Dermis blood vessel endothelial cell (primary cell): Measurements from ENCODE around the gene EMID1. TPM values are rescaled to one million over a fixed set of nuclear protein-coding genes. Genes with fewer than 3 reads are reported as not detected.

ENCODE experiments used
- DNase-seq: peaks from one replicate; pipeline ENCODE4 v3.0.0; 2010
- total RNA-seq: library from RNA; depleted of rRNA; stranded (reverse); fragments of >200 nt; gene quantifications from 2 replicates; pipeline ENCODE4 v1.2.3, GENCODE V29; 2014

EMID1 gene
- total RNA-seq, 1 donor from 2014 or later, result 6.1 TPM

DNA sequence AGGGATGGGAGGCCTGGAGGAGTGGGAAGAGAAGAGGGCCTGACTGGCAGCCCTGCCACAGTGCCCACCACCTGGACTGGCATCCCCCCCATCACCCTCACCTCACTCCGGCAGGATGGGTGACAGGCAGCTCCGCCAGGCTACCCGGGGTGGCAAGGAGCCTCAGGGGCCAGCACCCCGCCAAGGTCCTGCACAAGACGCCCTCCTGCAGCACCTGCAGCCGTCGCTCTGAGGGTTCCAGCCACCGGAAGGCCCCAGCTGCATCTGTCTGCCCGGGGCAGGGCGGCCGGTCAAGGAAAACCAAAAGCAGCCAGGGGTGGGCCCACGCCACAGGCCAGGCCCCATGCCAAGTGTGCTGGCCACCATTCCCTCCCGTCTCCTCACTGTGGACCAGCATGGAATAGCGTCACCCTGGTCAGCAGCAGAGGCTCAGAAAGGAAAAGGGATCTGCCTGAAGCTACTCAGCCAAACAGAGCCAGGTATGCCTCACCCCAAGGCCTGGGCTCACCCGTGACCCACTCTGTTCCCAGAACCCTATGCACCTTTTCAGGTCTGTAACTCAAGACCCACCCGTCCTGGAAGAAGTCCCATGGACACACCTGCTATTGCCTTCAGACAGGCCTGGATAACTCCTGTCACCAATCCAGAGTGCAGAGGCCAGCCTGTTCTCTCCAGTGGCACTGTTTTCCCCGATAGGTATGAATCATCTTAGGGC is 55.1 kb downstream of the EMID1 start:
- no peak for DNase-seq

DNA sequence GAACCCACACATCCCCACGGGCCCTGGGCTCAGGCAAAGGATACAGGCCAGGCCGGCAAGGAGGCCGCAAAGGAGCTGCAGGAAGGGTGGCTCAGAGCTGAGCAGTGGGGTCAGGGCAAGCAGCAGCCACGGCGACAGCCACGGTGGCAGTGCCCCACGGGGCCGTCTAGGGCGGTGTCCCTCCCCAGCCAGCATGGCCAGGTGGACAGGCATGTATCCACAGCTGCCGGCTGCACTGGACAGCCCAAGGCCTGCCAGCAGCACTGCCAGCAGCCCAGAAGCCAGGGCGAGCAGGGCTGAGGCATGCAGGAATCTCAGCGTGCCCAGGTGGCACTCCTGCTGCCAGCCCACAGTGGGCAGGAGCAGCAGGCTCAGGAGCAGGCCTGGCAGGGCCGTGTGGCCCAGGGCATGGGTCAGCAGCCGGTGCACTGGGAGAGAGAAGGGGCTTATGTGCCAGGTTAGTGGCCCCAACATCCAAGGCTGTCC is 58.1 kb downstream of the EMID1 start:
- no peak for DNase-seq

DNA sequence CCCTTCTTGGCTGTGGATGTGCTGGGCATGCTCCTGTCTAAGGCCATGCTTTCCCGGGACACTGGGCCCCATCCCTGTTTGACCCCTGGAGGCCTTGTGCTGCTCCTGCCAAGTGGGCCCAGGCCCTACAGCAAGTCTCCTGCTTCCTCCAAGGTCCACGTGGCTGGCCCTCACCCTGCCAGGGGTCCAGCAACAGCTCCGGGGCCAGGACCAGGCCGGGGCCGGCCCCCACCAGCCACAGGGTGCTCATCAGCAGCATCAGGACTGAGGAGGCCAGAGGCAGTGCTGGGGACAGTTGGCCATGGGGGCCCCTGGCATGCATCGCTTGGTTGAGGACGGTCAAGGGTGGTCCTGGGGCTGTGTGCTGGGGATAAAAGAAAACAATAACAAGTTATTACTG is 59.6 kb downstream of the EMID1 start:
- no peak for DNase-seq

DNA sequence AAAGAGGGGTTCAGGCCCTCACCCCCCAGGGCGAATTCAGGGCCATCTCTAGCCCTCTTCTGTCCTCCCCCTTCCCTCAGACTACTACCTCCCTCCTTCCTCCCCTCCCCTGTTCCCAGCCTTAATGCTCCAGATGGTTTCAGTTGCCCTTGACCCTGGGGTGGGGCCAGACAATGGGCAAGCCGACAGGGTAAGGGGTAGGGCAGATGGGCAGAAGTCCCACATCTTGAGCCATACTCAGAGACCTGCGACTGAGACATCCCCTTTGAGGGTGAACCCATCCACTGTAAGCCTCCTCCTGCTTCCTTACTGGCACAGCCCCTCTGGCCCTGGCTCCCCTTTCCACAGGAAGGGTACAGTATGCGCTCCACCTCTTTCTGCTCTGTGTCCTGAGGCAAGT is 60.2 kb downstream of the EMID1 start:
- DNase-seq, result no peak

DNA sequence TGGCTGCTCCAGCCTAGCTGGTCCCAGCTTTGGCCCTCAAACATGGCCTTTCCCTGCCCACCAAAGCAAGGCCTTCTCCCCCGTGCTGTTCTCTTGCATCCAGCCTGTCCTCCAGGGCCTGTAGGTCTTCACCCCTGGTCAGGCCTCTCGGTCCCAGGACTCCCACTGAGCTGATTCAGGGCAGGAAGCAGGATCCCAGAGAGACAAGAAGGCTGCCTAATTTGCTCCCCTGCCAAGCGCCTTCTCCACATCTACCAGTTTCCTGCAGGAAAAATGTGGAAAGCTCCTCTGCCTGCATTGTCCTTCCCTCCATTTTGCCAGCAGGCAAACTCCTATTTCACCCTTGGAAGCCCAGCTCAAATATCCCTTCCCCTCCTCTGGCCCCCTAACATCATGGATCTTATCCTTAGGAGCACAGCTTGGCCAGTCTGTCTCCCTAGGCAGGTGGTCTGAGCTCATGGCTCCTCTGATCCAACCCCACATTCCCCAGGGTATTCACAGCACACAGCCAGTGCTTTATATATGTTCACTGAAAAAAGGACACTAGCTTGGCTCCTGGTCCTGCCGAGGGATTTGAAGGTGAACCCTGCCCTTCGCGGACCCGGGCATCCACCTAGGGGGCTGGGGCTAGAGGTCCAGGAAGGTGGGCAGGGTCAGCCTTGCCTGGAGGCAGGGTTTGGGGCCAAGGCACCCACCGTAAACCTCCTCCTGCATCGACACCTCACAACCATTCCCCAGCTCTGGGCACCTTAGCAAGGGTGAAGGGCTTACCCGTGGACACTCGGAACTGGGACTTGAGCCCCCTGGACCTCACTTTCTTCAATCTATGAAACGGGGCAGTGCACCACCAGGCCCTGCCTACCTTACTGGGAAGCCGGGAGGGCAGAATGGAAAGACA is 61.1 kb downstream of the EMID1 start:
- DNase-seq, result peak; percentile 23

DNA sequence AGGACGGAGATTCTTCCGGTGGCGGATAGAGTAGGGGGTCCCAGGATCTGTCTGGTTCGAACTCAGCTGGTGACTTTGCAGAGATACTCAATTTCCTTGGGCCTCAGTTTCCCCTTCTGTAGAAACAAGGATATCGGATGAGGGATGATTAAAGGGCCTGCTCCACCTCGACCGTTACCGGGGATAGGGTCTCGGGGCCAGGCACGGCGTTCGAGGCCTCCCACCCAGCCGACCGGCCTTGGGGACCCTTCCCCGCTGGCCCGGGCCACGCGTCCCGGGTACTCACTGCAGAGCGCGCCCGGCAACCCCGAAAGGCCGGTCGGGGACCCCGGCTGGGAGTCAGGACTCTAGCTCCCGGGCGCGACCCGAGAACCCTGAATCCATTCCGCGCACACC is 61.8 kb downstream of the EMID1 start:
- no peak for DNase-seq

DNA sequence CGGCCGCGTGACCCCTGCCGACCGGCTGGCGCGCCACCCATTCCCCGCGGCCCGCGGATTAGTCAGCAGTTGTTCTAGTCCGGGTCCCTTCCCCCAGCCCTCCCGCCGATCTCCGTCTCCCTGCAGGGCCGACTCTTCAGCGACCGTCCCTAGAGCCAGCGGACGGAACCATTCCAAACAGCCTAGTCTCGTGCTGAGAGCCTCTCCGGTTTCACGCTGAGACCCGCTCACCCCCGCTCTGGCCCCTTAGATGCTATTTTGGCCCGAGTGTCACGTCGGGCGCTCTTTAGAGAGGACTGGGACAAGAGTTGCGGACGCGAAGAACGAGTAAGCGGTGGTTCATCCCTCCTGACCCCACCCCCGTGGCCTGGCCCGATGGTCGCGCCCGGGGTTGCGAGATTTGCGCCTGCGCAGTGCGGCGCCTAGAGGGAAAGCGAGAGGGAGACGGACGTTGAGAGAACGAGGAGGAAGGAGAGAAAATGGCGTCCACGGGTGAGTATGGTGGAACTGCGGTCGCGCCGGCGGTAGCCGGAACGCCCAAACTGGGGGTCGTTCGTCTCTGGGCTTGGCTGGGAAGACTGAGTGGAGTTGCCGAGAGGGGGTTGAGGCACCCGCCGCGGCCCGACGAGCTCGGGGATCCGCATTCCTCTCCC is 62.3 kb downstream of the EMID1 start, which contains the start of the genes EWSR1 and RHBDD3:
Gene EWSR1, plus strand, starts transcription at position 411 of the 653 bp plus-strand sequence. Its CDS starts 69 bp downstream, at position 480.
Gene RHBDD3, minus strand, starts transcription at position 124 of the 653 bp plus-strand sequence. CDS start 2,355 bp downstream, outside the sequence.
- peak; percentile 97 for DNase-seq

DNA sequence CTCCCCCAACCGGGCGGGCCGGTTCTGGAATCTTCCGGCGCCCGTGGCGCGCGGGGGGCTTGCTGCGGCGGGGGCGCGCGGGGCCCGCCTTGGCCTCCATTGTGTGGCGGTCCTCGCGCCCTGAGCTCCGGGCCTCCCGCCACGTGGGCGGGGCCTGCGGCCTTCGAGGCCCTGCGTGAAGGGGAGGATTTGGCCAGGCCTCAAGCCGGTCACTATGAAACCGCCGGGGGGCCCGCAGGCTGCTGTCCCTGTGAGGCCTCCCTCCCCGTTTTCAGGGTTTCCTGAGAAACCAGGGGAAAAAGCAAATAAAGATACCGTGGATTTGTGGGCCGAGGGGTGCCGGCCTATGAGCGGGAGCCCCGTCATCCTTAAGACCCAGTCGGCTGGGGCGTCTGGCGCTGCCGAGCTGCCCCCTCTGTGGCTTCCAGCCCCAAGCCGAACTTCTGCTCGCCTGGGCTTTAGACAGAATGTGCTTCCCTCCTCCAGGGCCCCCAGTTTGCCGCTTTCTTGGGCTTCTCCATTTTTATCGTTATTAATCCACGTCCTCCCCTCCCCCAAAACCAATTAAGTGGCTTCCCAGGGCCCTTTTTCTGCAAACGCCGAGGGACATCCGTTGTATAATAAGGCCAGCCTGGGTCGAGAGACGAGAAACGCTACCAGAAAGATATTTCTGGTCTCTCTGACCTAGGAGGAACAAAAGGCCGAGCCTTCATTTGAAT is 63.0 kb downstream of the EMID1 start:
- DNase-seq, result peak; percentile 63

DNA sequence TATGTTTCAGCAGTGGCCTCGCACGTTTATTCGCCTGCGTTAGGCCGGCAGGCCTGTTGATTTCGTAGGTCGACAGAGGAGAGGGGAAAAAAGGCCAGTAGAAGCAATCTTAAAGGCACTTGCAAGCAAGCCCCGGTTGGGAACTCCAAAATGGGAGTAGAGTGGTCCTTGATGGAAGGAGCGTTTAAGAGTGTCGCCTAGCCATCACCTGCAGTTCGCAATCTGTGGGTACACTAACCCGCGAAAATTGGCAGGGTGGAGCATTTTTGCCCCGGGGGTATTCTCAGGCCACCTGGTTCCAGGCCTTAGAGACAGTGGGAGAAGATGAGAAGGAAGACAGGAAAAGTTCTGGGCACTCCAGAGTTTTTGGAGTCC is 63.5 kb downstream of the EMID1 start:
- DNase-seq, result peak; percentile 22

DNA sequence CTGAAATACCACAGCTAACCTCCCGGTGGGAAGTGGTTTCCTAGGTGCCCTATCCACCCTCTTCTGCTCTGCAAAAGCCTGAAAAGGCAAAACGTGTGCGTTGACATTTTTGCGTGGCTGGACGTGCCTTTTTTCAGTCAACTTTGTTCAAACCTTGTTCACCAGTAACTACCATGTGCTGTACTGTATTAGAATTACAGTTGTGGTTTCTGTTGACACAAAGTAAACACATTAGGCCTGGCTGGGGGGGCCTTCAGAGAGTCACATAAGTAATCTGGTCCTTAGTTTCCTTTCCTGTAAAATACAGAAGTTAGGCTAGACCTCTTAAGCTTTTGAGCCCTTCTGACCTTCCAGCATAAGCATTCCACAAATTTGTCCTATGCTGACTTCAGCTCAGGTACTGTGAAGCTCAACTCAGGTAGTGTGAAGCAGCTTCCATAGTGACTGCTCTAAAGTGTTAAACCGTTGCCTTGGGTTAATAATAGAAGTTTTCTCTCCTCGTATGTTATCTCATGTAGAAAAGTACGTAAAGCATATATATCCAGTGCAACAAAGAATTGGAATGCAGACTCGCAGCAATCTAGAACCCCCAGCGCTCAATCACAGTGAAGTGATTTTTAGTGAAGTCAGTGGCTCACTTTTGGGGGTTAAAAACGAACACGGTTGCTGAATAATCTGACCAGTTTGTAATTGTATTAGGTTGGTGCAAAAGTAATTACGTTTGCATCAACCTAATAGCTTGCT is 64.2 kb downstream of the EMID1 start:
- DNase-seq, result peak; percentile 12

DNA sequence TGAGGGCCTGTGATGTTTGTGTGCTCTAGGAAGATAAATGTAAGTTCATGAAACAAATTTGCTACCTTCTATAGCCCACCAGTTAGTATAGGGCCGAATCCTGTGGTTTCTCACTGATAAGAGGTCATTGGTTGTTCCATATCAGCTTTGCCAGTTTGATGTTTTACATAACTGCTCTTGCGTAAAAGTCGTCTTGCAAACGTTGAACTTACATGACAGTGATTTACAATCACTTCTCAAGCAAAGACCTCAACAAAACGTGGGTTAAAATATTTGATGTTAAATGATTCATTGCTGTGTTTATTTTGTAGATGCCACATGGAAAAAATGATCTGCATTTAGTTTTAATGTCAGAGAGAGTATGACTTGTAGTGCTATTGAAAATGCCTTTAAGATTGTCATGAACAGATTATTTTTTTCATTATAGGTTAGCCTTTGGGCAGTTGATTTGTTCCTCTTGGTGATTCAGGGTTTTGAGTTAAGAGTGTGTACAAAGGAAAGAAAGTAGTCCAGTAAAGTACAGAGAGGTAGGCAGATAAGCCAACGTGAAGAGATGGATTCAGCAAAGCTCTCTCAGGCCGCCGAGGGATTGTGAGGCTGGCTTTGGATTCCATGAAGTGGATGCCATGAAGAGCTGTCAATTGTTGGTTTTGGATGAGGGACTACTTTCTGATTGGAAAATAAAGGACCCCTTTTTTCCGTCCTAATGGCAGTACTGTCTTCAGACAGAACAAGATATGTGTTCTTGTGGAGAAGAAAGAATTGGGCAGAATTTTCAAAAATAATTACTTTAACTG is 65.0 kb downstream of the EMID1 start:
- DNase-seq, result peak; percentile 33

DNA sequence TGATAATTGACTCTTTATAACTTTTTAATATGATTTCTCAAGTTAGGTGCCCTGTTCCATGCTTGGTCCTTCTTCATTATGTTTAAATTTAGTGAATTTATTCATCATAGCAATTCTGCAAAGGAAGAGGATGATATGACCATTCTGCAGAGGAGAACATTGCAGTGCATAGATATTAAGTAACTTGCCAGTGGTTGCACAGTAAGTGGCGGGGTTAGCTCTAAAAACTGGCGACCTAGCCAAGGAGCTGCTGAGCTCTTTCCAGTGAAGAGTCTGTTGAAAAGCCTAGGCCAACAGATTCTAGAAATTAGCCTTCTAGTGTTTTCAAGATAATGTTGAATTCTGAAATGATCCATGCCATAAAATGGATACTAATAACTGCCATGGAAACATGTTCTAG is 66.9 kb downstream of the EMID1 start:
- DNase-seq, result no peak

DNA sequence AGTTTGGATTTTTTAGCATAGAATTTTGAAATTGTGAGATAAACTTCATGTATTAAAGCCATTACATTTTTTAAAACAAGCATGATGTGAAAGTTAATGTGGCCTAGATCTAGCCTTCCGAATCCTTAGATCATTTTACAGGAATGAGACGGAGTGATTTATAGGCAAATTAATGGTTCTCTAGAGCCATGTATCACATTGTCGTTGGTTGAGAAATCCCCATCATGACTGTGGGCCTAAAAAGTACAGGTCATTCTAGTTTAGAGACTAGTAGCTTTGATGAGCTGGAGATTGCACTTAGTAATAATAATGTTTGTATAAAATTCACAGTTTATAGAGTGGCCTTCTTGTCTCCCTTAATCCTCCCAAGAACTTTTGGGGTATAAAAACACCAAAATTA is 69.5 kb downstream of the EMID1 start:
- DNase-seq, result no peak

DNA sequence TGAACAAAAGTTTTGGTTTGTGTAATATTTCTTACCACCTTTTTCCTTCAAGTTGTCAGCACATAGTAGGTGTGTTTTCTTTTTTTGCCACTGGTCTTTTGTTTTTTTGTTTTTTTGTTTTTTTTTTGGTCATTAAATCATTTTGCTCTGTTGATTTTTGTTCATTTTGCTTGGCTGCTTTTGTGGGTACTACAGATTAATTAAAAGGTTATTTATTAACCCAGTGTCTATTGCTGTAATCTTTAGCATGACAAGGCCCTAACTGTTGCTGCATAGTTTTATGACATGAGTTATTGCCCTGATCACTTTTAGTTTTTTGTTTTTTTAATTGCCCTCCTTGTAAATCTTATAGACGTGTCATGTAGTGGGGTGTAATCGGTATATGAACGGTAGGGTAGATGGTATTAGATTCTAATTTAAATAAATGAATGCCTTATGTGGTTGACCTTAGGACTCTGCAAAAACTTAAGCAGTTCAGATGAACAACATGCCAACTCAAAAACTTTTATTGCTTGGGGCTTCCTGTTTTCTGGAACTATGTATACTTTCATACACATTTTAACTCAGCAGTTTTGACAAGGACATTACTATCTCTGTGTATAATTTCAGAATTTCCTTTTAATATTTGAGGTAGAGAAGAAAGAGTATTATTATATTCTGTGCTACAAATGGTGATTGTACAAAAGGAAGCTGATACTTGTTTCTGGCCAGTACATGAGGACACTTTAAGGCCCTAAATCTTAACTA is 70.3 kb downstream of the EMID1 start:
- DNase-seq, result no peak

DNA sequence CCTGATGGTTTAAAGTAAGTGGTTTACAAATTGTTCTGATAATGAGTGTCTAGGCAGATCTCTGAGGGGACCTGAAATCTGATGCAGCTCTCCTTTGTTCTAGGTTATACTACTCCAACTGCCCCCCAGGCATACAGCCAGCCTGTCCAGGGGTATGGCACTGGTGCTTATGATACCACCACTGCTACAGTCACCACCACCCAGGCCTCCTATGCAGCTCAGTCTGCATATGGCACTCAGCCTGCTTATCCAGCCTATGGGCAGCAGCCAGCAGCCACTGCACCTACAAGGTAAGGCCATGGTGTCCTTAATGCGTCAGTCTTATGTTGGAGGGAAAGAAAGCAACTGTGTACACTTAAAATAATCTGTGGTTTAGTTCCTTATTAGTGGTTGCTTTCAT is 72.2 kb downstream of the EMID1 start:
- DNase-seq, result no peak

DNA sequence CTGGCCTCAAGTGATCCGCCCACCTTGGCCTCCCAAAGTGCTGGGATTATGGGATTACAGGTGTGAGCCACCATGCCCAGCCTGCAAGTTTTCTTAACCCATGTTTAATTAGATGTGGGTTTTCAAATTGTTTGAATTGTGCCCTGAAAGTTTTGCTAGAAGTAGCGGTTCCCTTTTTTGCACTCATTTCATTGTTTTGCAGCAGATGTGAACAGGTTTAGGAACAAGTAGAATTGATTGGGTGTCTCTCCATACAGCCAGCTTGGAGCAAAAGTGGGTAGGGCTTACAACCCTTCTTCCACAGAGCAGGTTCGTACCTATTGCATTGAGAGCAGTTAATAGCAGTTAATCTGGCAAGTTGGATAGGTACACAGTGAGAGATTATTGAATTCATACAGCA is 78.5 kb downstream of the EMID1 start:
- no peak for DNase-seq

DNA sequence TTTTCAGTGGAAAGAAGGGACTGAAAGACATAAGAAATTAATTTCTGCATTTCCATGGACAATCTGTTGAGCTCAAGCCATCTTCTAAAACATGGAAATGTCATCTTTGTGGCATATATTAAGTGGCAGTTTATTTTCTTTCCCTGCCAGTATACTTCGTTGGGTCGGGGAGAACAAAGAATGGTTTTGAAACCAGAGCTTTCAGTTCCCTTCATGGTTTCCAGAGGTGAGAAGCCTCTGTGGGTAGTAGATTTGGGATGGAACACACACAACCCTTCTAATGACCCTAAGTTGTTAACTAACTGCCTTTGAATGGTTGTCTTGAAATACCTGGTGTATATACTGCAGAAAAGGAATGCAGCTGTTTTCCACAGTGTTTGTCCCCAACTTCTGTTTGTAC is 83.1 kb downstream of the EMID1 start:
- DNase-seq, result no peak

DNA sequence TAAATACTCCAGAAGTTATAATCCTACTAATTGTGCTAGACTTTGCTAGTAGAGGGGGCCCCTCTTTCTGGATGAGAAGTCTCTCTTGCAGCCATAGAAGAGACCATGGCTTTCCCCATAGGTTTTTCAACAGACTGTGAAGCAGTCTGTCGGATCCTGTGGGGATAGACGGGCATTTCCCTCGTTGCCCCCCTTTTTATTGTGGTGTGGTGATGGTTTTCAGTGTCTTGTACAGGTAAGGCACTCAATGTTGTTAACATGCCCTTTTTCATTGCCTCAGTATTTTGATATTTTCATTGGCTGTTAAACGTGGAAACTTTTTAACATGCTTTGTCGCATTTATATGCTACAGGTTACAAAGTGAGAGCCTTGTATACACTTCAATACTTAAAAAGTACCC is 84.4 kb downstream of the EMID1 start:
- DNase-seq, result no peak

DNA sequence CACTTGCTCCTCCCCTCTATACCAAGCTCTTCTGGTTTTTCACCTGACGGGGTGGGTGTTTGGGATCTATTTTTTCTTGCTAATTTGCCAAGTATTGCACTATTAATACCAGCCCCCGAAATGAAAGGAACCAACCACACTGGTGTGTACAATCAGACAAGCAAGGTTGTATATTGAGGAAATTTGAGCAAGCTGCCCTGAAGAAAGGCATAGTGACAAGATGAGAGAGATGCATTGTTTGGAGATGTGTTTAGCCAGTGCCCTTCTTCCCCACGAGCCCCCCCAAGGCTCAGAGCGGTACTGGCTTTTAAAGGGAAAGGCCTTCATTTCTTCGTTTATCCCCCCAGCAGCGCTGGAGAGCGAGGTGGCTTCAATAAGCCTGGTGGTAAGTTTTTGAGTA is 85.5 kb downstream of the EMID1 start:
- no peak for DNase-seq

DNA sequence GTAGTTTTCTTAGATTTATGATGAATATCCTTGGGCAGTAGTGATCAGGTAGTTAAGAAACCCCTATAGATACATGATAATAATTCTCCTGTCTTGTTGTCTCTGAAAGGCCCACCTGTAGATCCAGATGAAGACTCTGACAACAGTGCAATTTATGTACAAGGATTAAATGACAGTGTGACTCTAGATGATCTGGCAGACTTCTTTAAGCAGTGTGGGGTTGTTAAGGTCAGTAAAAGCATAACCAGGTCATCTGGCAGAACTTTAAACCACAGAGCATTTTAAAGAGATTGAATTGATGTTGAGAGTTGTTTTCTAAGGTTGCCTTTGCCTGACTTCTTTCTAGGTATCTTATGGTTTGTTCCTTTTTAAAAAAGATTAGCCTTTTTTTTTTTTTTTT is 86.7 kb downstream of the EMID1 start:
- DNase-seq, result no peak
